HG02642 (cell line): Measurements from ENCODE around the gene TTC31.
"Not testable (repeated sequence)": the region's sequence is repeated elsewhere in the genome, so short reads cannot be mapped to it uniquely, and the experiment has no call there.

ENCODE experiments used
- ATAC-seq: cut with Tn5 transposase; IDR thresholded peaks from one replicate; pipeline ENCODE4 v1.9.1; 2021; ENCODE audit warnings: mild to moderate bottlenecking; ENCODE audit not compliant: unreplicated experiment, poor library complexity

TTC31 gene

DNA sequence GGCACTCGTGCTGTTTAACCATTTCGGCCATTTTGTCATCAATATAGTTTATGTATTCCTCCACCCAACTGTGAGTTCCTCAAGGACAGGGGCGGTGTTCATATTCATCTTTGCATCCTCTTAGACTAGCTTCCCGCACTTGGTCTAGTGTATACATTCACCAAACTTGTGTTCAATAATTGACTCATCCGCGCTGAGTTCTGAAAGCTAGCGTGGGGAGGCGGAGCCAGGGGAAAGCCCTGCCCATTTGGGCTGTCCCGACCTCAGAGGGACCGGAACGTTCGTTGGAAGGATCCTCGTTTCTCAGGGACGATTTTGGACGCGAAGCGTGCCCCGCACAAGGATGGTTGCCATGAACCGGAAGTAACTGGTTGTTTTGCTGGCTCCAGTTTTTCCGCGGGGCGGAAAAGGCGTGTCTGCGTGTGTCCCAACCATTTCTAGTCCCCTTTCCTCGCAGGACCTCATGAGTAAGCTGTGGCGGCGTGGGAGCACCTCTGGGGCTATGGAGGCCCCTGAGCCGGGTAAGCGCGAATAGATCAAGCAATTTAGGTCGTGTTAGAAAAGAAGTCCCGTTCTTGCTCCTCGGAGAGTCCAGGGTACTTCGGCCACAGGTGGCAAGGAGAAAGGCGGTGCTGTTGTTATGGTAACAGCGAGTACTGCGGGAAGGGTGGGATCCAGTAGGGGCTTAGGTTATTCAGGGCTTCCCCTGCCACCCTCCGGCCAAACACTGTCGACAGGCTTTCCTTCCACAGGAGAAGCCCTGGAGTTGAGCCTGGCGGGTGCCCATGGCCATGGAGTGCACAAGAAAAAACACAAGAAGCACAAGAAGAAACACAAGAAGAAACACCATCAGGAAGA, 28.0 kb upstream of the TTC31 start, which contains the start of gene INO80B:
Gene INO80B (plus strand): TSS at position 434 of the 858 bp plus-strand sequence. CDS start 30 bp downstream, at position 464.
- peak; percentile 48 for ATAC-seq

DNA sequence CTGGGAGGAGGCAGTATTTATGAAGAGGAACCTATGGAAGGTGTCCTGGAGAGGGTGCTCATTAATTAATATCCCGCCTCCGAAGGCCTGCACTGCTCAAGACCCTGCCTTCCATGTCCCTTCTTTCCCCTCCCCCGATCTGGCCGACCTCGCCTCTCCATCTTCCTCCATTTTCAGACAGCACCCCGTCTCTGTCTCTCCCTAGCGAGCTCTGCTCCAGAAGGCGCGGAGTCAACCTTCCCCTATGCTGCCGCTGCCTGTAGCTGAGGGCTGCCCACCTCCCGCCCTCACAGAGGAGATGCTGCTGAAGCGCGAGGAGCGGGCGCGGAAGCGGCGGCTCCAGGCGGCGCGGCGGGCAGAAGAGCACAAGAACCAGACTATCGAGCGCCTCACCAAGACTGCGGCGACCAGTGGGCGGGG, 25.7 kb upstream of the TTC31 start:
- no peak for ATAC-seq

DNA sequence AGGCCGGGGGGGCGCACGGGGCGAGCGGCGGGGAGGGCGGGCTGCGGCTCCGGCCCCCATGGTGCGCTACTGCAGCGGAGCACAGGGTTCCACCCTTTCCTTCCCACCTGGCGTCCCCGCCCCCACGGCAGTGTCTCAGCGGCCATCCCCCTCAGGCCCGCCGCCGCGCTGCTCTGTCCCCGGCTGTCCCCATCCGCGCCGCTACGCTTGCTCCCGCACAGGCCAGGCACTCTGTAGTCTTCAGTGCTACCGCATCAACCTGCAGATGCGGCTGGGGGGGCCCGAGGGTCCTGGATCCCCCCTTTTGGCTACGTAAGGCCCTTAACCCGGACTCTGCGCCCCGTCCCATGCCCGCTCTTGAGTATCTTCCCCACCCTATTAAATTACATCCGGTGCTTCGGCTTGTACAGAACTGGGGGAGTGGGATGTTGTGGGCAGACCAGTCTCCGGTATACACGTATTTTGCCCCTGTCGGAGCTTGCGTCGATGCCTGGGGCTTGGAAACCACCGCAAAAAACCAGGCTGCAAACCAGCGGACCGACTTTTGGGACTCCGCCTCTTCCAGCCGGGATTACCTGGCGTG, 25.2 kb upstream of the TTC31 start:
- peak; percentile 39 for ATAC-seq

DNA sequence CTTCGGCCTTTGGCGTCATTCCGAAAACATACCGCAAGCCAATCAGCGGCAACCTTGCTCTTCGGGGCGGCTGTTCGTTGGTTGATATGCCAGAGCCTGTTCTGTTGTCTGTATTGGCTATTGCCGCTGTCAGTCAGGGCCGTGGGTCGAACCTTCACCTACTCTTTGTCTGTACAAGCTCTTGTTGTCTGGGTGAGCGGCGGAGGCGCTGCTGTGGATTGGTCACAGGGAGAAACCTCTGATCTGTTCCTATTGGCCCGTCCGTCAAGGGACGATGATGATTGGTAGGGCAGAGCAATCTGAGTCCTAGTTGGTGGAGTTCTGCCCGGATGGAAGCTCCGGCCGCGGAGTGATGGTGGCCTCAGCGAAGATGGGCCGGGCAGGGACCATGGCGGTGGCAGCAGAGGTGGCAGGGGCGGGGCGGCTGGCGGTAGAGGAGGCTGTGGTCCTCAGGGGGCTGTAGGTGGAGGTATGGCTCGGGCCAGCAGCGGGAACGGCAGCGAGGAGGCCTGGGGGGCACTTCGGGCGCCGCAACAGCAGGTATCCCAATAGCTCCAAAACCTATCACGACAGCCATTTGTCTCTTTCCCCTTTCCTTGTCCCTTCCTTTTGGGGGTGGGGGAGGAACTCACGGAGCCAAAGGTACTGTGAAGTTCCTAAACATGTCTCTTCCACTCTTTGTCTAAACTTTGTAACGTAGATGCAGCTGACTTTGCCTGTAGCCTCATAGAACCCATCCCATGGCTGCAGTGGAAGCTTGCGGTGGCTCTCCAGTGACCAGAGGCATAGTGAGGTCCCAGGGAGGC, 24.5 kb upstream of the TTC31 start, which contains the start of gene WBP1:
Gene WBP1 (plus strand): TSS at position 307 of the 806 bp plus-strand sequence. CDS start 165 bp downstream, at position 472.
- peak; percentile 86 for ATAC-seq

- no peak for ATAC-seq
These were observed 23.9 kb upstream of the TTC31 start for GRCh38 chr2:74458938-74459363.

- not testable (repeated sequence) for ATAC-seq
These were observed 23.3 kb upstream of the TTC31 start for GRCh38 chr2:74459503-74460118.

DNA sequence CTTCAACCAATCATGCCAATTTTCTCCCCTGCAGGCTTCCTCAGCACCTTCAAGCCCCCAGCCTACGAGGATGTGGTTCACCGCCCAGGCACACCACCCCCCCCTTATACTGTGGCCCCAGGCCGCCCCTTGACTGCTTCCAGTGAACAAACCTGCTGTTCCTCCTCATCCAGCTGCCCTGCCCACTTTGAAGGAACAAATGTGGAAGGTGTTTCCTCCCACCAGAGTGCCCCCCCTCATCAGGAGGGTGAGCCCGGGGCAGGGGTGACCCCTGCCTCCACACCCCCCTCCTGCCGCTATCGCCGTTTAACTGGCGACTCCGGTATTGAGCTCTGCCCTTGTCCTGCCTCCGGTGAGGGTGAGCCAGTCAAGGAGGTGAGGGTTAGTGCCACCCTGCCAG, 22.7 kb upstream of the TTC31 start:
- ATAC-seq = not testable (repeated sequence)

- no peak for ATAC-seq
These were observed 21.5 kb upstream of the TTC31 start for GRCh38 chr2:74461187-74462053.

GRCh38 chr2:74462054-74462785, 20.7 kb upstream of the TTC31 start:
- no peak for ATAC-seq

DNA sequence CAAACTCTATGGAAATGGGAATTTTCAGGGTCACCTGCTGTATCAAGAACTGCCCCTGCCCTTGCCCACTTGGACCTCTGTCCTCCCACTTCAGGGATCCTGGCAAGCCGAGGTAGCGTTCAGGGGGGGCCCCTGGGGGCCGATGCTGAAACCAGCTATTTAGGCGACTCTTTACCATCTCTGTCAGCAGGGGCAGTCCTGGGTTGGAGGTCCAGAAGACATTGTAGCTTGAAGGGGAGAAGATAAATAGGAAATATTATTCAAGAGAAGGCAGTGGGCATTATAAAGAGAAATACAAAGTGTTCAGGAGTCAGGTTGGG, 20.1 kb upstream of the TTC31 start:
- ATAC-seq = no peak

- peak; percentile 5 for ATAC-seq
These were observed 18.5 kb upstream of the TTC31 start for GRCh38 chr2:74464406-74464805.

DNA sequence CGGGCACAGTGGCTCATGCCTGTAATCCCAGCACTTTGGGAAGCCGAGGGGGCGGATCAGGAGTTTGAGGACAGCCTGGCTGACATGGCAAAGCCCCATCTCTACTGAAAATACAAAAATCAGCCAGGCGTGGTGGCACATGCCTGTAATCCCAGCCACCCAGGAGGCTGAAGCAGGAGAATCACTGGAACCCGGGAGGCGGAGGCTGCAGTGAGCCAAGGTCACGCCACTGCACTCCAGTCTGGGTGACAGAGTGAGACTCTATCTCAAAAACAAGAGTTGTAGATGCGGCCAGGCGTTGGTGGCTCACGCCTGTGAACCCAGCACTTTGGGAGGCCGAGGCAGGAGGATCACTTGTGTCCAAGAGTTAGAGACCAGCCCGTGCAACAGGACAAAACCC, 12.1 kb upstream of the TTC31 start:
- not testable (repeated sequence) for ATAC-seq

DNA sequence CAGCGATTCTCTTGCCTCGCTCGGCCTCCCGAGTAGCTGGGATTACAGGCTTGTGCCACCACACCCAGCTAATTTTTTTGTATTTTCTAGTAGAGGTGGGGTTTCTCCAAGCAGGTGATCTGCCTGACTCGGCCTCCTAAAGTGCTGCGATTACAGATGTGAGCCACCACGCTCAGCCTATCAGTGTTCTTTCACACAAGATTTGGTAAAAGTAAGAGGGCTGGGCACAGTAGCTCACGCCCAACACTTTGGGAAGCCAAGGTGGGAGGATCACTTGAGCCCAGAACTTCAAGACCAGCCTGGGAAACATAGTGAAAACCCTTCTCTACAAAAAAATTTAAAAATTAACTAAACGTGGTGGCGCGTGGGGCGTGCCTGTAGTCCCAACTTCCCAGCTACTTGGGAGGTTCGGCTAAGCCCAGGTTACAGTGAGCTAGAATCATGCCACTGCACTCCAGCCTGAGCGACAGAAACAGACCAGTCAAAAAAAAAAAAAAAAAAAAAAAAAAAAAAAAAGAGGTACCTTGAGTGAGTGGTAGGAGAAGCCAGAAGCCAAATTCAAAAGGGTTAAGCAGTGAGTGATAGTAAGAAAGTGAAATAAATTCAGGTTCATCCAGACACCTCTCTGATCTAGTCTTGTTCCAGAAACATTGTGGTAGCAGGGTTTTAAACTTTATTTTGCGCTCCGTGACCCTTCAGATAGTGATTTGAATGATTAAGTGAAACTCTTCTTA, 11.4 kb upstream of the TTC31 start:
- no peak for ATAC-seq

DNA sequence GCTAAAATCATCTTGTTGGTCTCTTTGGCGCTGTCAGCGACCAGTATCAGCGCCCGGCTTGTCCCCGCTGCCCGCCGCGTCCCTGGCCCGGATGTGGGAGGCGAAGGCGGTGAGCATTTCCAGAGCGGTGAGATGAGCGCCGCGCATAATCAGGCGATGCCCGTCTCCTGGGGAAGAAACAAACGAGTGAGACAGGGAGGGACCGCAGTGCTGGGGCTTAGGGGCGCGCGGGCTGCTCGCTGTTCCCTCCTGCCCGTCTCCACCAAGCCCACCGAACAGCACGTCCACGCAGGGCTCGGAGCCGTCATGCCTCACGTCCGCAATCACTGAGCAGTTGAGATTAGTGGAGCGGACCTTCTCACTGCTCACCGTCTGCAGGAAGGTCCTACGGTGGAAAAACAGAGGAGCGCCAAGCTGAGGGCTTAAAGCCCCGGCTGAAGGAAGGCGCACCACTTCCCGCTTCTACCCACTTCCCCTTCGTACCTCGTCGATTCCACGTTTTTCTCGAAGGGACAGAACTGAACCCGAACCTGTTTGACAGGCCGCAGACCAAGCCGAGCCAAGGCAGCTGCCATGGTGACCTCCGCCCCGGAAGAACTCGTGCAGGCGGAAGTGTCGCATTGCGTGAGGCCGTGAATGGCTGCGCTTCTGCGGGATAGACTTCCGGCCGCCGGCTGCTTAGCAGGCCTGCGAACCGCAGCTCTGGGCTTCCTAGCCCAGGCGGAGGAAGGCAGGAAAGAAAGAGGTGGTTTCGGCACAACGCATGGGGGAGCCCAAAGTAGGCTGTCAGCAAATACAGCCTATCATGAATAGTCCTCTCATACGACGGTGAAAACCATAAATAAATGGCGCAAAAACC, 10.6 kb upstream of the TTC31 start, which contains the start of gene MRPL53:
Gene MRPL53 (minus strand): TSS at position 595 of the 859 bp plus-strand sequence. CDS start 20 bp downstream, at position 575.
- ATAC-seq = peak; percentile 85

DNA sequence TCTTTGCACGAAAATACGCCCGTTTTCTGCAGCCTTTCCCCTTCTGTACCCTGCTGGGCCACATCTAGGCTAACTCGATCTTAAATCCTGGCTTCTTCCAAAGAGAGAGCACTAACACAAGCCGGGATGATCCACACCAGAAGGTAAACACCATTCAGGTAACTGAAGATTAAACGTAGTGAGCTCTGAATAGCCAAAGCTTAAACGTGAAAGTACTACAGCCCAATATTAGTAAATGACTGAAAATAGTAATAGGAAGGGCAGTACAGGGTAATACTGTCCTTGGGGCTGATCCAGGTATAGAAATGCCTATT, 10.0 kb upstream of the TTC31 start:
- ATAC-seq = no peak

GRCh38 chr2:74474481-74474880, 8.4 kb upstream of the TTC31 start:
- no peak for ATAC-seq

DNA sequence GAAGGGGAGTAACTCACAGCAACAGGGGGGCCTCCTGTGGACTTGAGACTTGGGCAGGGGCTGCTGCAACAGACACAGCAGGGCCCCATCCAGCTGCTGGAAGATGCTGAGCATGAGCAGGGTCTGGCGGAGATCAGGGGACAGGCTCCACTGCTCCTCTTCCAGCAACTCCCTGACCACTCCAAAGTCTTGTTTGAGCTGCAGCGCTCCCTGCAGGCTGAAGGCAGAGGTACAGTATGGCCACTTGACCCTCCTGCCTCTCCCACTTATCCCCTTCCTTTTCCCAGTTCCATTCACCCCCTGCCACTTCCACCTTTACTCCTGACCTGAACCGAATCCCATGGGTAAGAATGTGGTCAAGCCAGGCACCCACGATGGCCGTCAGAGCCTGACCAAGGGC, 8.0 kb upstream of the TTC31 start:
- ATAC-seq = no peak
